NCI-H1417 (cell line): ENCODE measurements around the gene ARPP21.
"Not testable (repeated sequence)": the region's sequence is repeated elsewhere in the genome, so short reads cannot be mapped to it uniquely, and the experiment has no call there.

Source experiments
- DNase-seq, 3 experiments: peaks; one replicate each; lab custom pipeline; 2025; lab: John Stamatoyannopoulos, UW

The ARPP21 gene

GRCh38 chr3:35780800-35781199 lies 141.5 kb downstream of the ARPP21 start:
- DNase-seq, result no peak

GRCh38 chr3:35781558-35781957 lies 142.2 kb downstream of the ARPP21 start:
- no peak for DNase-seq

GRCh38 chr3:35782355-35782754 lies 143.0 kb downstream of the ARPP21 start:
- no peak for DNase-seq

- peak in 1 of 3 experiments; percentile 1 for DNase-seq
Observed at GRCh38 chr3:35784169-35784568, 144.8 kb downstream of the ARPP21 start.

GRCh38 chr3:35785234-35785888 lies 146.0 kb downstream of the ARPP21 start:
- DNase-seq, result peak in 1 of 3 experiments; percentile 0

GRCh38 chr3:35787936-35788335 lies 148.6 kb downstream of the ARPP21 start:
- DNase-seq, result no peak

GRCh38 chr3:35789042-35789831 lies 149.9 kb downstream of the ARPP21 start:
- no peak for DNase-seq

GRCh38 chr3:35790764-35791163 lies 151.4 kb downstream of the ARPP21 start:
- no peak for DNase-seq

GRCh38 chr3:35793667-35794066 lies 154.3 kb downstream of the ARPP21 start:
- no peak for DNase-seq

GRCh38 chr3:35800960-35801459 lies 161.7 kb downstream of the ARPP21 start:
- DNase-seq, result no peak

- DNase-seq, result no peak
Observed at GRCh38 chr3:35814531-35814930, 175.2 kb downstream of the ARPP21 start.

- DNase-seq, result not testable (repeated sequence)
Observed at GRCh38 chr3:35815796-35816195, 176.5 kb downstream of the ARPP21 start.

GRCh38 chr3:35817216-35817615 lies 177.9 kb downstream of the ARPP21 start:
- DNase-seq, result no peak

GRCh38 chr3:35832140-35832571 lies 192.8 kb downstream of the ARPP21 start:
- DNase-seq, result no peak
